ENCODE data around the gene BAHCC1.

DNA sequence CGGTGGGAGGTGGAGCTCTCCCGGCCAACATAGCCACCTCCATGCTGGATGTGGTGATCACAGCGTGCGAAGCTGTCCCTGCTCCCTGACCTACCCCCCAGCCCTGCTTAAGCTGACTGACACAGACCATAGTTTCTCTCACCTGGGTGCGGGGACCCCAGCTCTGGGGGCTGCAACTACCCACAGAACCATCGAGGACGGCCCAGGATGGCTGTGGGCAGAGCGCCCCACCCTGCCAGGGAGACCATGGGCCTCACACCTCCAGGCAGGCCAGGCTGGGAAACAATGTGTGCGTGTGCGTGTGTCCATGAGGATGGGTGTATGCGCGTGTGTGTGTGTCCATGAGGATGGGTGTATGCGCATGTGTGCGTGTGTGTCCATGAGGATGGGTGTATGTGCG, 20.4 kb downstream of the BAHCC1 start:
- TF ChIP-seq, protein P1, sequence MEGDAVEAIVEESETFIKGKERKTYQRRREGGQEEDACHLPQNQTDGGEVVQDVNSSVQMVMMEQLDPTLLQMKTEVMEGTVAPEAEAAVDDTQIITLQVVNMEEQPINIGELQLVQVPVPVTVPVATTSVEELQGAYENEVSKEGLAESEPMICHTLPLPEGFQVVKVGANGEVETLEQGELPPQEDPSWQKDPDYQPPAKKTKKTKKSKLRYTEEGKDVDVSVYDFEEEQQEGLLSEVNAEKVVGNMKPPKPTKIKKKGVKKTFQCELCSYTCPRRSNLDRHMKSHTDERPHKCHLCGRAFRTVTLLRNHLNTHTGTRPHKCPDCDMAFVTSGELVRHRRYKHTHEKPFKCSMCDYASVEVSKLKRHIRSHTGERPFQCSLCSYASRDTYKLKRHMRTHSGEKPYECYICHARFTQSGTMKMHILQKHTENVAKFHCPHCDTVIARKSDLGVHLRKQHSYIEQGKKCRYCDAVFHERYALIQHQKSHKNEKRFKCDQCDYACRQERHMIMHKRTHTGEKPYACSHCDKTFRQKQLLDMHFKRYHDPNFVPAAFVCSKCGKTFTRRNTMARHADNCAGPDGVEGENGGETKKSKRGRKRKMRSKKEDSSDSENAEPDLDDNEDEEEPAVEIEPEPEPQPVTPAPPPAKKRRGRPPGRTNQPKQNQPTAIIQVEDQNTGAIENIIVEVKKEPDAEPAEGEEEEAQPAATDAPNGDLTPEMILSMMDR (IDR thresholded peaks at IDR 0.05), result no peak
- no peak for TF ChIP-seq EZH2 (IDR thresholded peaks at IDR 0.05)
- TF ChIP-seq EZH2phosphoT487 (IDR thresholded peaks at IDR 0.05), result no peak

Data from neural progenitor cell (in vitro differentiated cells).